Activated T-helper 17 cell treated with anti-CD3 and anti-CD28 coated beads, Interleukin-2, amount 50 U/mL, for 72 hours (primary cell): ENCODE results near the gene PLA2G3. TPM values are rescaled to one million over a fixed set of nuclear protein-coding genes. Genes with fewer than 3 reads are reported as not detected.
"Not testable (repeated sequence)": the region's sequence is repeated elsewhere in the genome, so short reads cannot be mapped to it uniquely, and the experiment has no call there.

Source experiments
- ATAC-seq: fragments of 150-1000 bp; cut with Tn5 transposase; replicated peaks from 2 replicates; pipeline ENCODE4 v1.10.0; 2021; ENCODE audit warnings: mild to moderate bottlenecking, moderate library complexity
- H3K27ac Mint-ChIP-seq: one replicate; pipeline ENCODE4 v1.8.0; 2022; ENCODE audit warnings: mixed read lengths
- H3K27me3 Mint-ChIP-seq: one replicate; pipeline ENCODE4 v1.8.0; 2022; ENCODE audit warnings: mixed read lengths
- H3K36me3 Mint-ChIP-seq: one replicate; pipeline ENCODE4 v1.8.0; 2022; ENCODE audit warnings: low read depth, mild to moderate bottlenecking, mixed read lengths
- H3K4me1 Mint-ChIP-seq: one replicate; pipeline ENCODE4 v1.8.0; 2022; ENCODE audit warnings: mixed read lengths
- H3K4me3 Mint-ChIP-seq: one replicate; pipeline ENCODE4 v1.8.0; 2022; ENCODE audit warnings: mild to moderate bottlenecking, mixed read lengths
- H3K9me3 Mint-ChIP-seq: one replicate; pipeline ENCODE4 v1.8.0; 2022; ENCODE audit warnings: mixed read lengths
- total RNA-seq, 2 donors: library from RNA; stranded (reverse); gene quantifications; one replicate each; pipeline ENCODE4 v1.2.3, GENCODE V29; 2022

PLA2G3 gene
- total RNA-seq, 2 donors from 2014 or later: not detected

DNA sequence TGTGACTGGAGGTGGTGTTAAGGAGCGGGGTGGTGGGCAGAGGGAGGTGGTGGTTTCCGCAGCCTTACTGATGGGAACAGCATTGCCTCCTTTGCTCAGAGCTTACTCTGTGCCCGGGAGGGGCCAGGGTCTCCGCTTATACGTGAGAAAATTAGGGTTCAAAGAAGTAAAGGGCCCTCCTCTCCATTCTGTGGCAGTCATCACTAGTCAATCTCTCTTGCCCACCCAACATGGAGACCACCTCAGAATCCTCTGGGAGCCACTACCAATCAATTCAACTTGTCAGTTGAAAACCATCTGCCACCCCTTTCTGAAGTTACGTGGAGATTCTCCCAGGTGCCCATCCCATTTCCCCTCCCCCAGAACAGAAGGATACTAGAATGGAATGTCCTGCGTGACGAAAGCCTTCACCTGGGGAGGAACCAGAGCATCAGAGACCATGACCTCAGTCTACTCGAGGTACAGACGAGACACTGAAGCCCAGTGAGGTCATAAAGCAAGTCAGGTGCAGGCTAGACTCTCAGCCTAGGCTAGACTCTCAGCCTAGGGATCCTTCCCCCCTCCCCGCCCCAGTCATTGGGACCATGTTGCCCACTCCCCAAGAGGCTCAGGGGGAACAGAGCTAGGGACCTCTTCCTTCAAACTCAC lies 34.9 kb downstream of the PLA2G3 start:
- Mint-ChIP-seq H3K27me3 (no peaks in the 10 kb centered on the region), H3K4me3 (no peak overlapping the region), H3K27ac (no peak overlapping the region), H3K36me3 (no peaks in the 10 kb centered on the region), H3K9me3 (no peaks in the 10 kb centered on the region), H3K4me1 (peaks cover 6% of the 10 kb centered on the region)
- no peak for ATAC-seq

- H3K4me3 Mint-ChIP-seq: no peak overlapping the region
- no peak for ATAC-seq
- peaks cover 6% of the 10 kb centered on the region for H3K4me1 Mint-ChIP-seq
- no peaks in the 10 kb centered on the region for H3K9me3 Mint-ChIP-seq
- no peaks in the 10 kb centered on the region for H3K27me3 Mint-ChIP-seq
- H3K27ac Mint-ChIP-seq: no peak overlapping the region
- H3K36me3 Mint-ChIP-seq: no peaks in the 10 kb centered on the region
These were observed 35.4 kb downstream of the PLA2G3 start for GRCh38 chr22:31104869-31105268.

DNA sequence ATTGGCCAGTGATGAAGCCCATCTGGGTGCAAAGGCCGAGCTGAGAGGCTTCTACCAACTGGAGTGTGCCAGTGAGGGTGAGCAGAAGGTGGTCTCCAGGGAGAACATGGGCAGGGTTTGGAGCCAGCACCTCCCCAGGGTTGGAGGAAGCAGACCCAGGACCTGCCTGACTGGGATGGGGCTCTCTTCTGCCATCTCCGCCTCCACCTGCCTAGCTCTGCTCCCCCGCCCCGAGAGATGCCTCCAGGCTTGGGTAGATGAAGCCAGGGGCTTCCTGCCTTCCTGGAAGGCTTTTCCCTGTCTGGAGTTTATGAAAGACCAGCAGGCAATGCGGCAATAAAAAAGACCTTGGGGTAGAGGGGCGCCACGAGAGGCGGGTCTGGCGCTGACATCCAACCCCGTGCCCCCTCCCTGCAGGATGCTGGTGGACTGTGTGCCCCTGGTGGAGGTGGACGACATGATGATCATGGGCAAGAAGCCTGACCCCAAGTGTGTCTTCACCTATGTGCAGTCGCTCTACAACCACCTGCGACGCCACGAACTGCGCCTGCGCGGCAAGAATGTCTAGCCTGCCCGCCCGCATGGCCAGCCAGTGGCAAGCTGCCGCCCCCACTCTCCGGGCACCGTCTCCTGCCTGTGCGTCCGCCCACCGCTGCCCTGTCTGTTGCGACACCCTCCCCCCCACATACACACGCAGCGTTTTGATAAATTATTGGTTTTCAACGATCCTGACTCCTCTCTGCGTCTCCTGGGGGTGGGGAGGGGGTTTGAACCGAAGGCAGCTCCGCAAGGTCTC lies 36.2 kb downstream of the PLA2G3 start:
- Mint-ChIP-seq H3K9me3 (no peaks in the 10 kb centered on the region), H3K4me1 (peaks cover 6% of the 10 kb centered on the region)

GRCh38 chr22:31103111-31103510 lies 37.2 kb downstream of the PLA2G3 start:
- no peak overlapping the region for H3K4me3 Mint-ChIP-seq
- no peaks in the 10 kb centered on the region for H3K9me3 Mint-ChIP-seq
- no peak overlapping the region for H3K27ac Mint-ChIP-seq
- no peak for ATAC-seq
- H3K27me3 Mint-ChIP-seq: no peaks in the 10 kb centered on the region
- no peaks in the 10 kb centered on the region for H3K36me3 Mint-ChIP-seq
- peaks cover 6% of the 10 kb centered on the region for H3K4me1 Mint-ChIP-seq

More for the DNA sequence above, 36.2 kb downstream of the PLA2G3 start:
- Mint-ChIP-seq H3K27me3 (no peaks in the 10 kb centered on the region), H3K36me3 (no peaks in the 10 kb centered on the region), H3K4me3 (no peak overlapping the region), H3K27ac (no peak overlapping the region)
- no peak for ATAC-seq

DNA sequence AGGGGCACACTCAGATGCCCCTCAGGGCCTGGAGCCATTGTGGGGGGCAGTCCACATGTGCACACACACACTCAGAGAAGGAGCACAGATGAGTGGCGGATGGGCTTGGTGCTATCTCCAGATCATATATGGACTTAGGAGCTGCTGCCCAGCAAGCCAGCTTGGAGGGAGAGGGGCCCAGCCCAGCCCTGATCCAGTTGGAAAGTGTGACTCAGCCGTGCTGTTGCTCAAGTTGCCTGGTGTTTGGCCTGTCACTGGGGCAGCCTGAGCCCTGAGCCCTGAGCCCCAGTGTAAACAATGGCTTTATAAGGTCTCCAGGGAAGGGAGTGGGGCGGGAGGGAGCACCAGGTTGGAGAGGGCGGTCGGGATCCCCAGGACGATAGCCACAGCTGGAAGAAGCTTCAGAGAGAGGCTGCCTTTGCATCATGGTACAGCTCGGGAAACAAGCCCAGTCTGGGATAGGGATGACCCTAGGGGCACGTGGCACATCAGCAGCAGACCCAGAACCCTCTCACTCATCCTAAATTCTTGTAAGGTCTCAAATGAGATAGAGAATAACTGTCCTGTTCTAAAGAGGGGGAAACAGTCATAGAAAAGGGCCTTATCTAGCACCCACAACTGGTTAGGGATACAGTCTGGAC lies 37.7 kb downstream of the PLA2G3 start:
- Mint-ChIP-seq H3K4me1 (peaks cover 1% of the 10 kb centered on the region), H3K4me3 (no peak overlapping the region), H3K9me3 (no peaks in the 10 kb centered on the region), H3K27ac (no peak overlapping the region), H3K36me3 (no peaks in the 10 kb centered on the region), H3K27me3 (no peaks in the 10 kb centered on the region)
- ATAC-seq: no peak

GRCh38 chr22:31100762-31101525 lies 39.4 kb downstream of the PLA2G3 start:
- Mint-ChIP-seq H3K4me1 (no peaks in the 10 kb centered on the region), H3K36me3 (no peaks in the 10 kb centered on the region), H3K27ac (peak overlapping the region; percentile 35), H3K9me3 (no peaks in the 10 kb centered on the region), H3K4me3 (no peak overlapping the region), H3K27me3 (no peaks in the 10 kb centered on the region)
- no peak for ATAC-seq

GRCh38 chr22:31099841-31100761 lies 40.2 kb downstream of the PLA2G3 start:
- Mint-ChIP-seq H3K27me3 (no peaks in the 10 kb centered on the region), H3K9me3 (no peaks in the 10 kb centered on the region), H3K4me1 (no peaks in the 10 kb centered on the region), H3K4me3 (no peak overlapping the region), H3K27ac (no peak overlapping the region), H3K36me3 (no peaks in the 10 kb centered on the region)
- no peak for ATAC-seq

DNA sequence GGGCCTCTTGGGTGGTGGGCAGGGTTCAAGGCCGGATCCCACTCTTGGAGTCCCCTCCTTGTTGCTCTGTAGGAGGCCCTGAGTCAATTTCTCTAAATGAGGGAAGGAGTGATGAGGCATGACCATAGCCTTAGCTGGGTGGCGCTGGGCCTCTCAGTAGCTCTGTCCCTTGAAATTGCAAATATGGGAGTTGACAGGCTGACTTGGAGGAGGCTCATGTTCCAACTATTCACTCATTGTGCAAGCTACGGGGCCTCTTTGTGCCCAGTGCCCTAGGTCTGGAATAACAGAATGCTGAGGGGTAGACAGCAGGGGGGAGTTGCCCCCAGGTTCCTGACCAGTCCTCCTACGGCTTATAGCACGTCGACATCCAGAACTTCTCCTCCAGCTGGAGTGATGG lies 40.9 kb downstream of the PLA2G3 start:
- H3K4me1 Mint-ChIP-seq: no peaks in the 10 kb centered on the region
- no peak overlapping the region for H3K4me3 Mint-ChIP-seq
- no peak for ATAC-seq
- H3K27me3 Mint-ChIP-seq: no peaks in the 10 kb centered on the region
- no peak overlapping the region for H3K27ac Mint-ChIP-seq
- no peaks in the 10 kb centered on the region for H3K9me3 Mint-ChIP-seq
- no peaks in the 10 kb centered on the region for H3K36me3 Mint-ChIP-seq

- Mint-ChIP-seq H3K4me3 (no peak overlapping the region), H3K4me1 (no peaks in the 10 kb centered on the region), H3K36me3 (no peaks in the 10 kb centered on the region), H3K27ac (no peak overlapping the region), H3K9me3 (no peaks in the 10 kb centered on the region), H3K27me3 (no peaks in the 10 kb centered on the region)
- no peak for ATAC-seq
These were observed 41.6 kb downstream of the PLA2G3 start for GRCh38 chr22:31098632-31099110.

- Mint-ChIP-seq H3K27me3 (no peaks in the 10 kb centered on the region), H3K27ac (no peak overlapping the region), H3K36me3 (no peaks in the 10 kb centered on the region), H3K4me3 (no peak overlapping the region), H3K4me1 (no peaks in the 10 kb centered on the region), H3K9me3 (no peaks in the 10 kb centered on the region)
- no peak for ATAC-seq
These were observed 42.2 kb downstream of the PLA2G3 start for GRCh38 chr22:31097941-31098631.

- H3K9me3 Mint-ChIP-seq, H3K4me3 Mint-ChIP-seq, H3K27ac Mint-ChIP-seq, H3K27me3 Mint-ChIP-seq, H3K4me1 Mint-ChIP-seq, H3K36me3 Mint-ChIP-seq, ATAC-seq: not testable (repeated sequence)
These were observed 42.8 kb downstream of the PLA2G3 start for GRCh38 chr22:31097539-31097938.

DNA sequence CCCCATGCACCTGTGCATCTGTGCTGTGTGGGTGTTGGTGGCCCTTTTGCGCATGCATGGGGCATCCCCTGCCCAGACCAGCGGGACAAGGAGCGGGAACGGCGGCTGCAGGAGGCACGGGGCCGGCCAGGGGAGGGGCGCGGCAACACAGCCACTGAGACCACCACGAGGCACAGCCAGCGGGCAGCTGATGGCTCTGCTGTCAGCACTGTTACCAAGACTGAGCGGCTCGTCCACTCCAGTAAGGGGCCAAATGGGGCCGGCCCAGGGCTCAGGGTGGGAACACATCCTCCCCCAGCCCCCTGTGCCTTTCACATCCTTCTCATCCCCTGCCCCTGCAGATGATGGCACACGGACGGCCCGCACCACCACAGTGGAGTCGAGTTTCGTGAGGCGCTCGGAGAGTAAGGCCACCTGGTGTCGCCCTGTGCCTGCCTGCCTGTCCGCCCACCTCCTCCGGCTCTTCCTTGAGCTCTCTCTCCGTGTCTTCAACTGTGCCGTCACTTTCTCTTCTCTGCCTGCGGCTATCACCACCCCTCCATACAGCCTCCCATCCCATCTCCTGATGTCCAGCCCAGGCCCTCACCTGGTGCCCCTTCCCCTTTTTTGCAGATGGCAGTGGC lies 43.5 kb downstream of the PLA2G3 start:
- no peak overlapping the region for H3K4me3 Mint-ChIP-seq
- no peaks in the 10 kb centered on the region for H3K36me3 Mint-ChIP-seq
- H3K27me3 Mint-ChIP-seq: no peaks in the 10 kb centered on the region
- H3K4me1 Mint-ChIP-seq: no peaks in the 10 kb centered on the region
- no peaks in the 10 kb centered on the region for H3K9me3 Mint-ChIP-seq
- no peak for ATAC-seq
- no peak overlapping the region for H3K27ac Mint-ChIP-seq
